HepG2 (cell line): ENCODE results near the gene IGF2BP1. TPM values are rescaled to one million over a fixed set of nuclear protein-coding genes. Genes with fewer than 3 reads are reported as not detected.

Source experiments
- ATF7-NPFF ChIP-seq: sonication (generic); formaldehyde crosslinking; IDR thresholded peaks from 2 replicates; pipeline ENCODE4 v1.8.1; 2023; ENCODE audit warnings: mild to moderate bottlenecking, low read depth, missing genetic modification reagents, moderate library complexity
- ATM ChIP-seq: fragments of 450-650 bp; IDR thresholded peaks from 2 replicates; pipeline ENCODE4 v1.7.1; 2017; ENCODE audit warnings: mild to moderate bottlenecking, borderline replicate concordance
- DMAP1 ChIP-seq: IDR thresholded peaks from 2 replicates; pipeline ENCODE4 v1.6.1; 2016
- HNF4G ChIP-seq, 2 experiments: sonication (generic) in 1 of 2; formaldehyde crosslinking in 1 of 2; IDR thresholded peaks; 2 replicates each; pipeline versions ENCODE4 v1.4.0 to v1.6.1; 2011 to 2020; ENCODE audit warnings: borderline replicate concordance in 2 of 2, low read depth in 2 of 2, mild to moderate bottlenecking in 2 of 2, low read length in 1 of 2, missing genetic modification reagents in 1 of 2, moderate library complexity in 1 of 2
- JUN ChIP-seq: sonication (generic); formaldehyde crosslinking; IDR thresholded peaks from 2 replicates; pipeline ENCODE4 v1.4.0; 2020; ENCODE audit warnings: mild to moderate bottlenecking, missing genetic modification reagents
- KDM5B ChIP-seq: sonication (generic); formaldehyde crosslinking; IDR thresholded peaks from 2 replicates; pipeline ENCODE4 v1.4.0; 2020; ENCODE audit warnings: missing genetic modification reagents, mild to moderate bottlenecking, borderline replicate concordance
- MTA1 ChIP-seq: sonication (generic); formaldehyde crosslinking; IDR thresholded peaks from 2 replicates; pipeline ENCODE4 v1.4.0; 2020; ENCODE audit warnings: missing genetic modification reagents, mild to moderate bottlenecking, borderline replicate concordance
- NFYB ChIP-seq: sonication (generic); formaldehyde crosslinking; IDR thresholded peaks from 2 replicates; pipeline ENCODE4 v1.4.0; 2020; ENCODE audit warnings: missing genetic modification reagents
- SNAPC2 ChIP-seq: sonication (generic); formaldehyde crosslinking; IDR thresholded peaks from 2 replicates; pipeline ENCODE4 v1.8.1; 2022; ENCODE audit warnings: mild to moderate bottlenecking, missing genetic modification reagents
- SOX6 ChIP-seq, 2 experiments: fragments of 450-650 bp in 1 of 2; sonication (generic) in 1 of 2; formaldehyde crosslinking in 1 of 2; IDR thresholded peaks; 2 replicates each; pipeline versions ENCODE4 v1.4.0 to v1.6.1; 2017 to 2020; ENCODE audit warnings: antibody characterized with exemption in 1 of 2, mild to moderate bottlenecking in 1 of 2, missing genetic modification reagents in 1 of 2
- ZBTB4 ChIP-seq: sonication (generic); formaldehyde crosslinking; IDR thresholded peaks from 2 replicates; pipeline ENCODE4 v1.4.0; 2020; ENCODE audit warnings: missing genetic modification reagents, mild to moderate bottlenecking, borderline replicate concordance
- ZNF253 ChIP-seq: sonication (generic); formaldehyde crosslinking; IDR thresholded peaks from 2 replicates; pipeline ENCODE4 v1.8.0; 2022; ENCODE audit warnings: mild to moderate bottlenecking, missing genetic modification reagents, borderline replicate concordance
- ZNF431 ChIP-seq: sonication (generic); formaldehyde crosslinking; IDR thresholded peaks from 2 replicates; pipeline ENCODE4 v1.9.0; 2022; ENCODE audit warnings: missing genetic modification reagents, low read depth, mild to moderate bottlenecking, borderline replicate concordance
- ZNF549 ChIP-seq: sonication (generic); formaldehyde crosslinking; IDR thresholded peaks from 2 replicates; pipeline ENCODE4 v1.5.0; 2020; ENCODE audit warnings: missing genetic modification reagents
- ZNF850 ChIP-seq: sonication (generic); formaldehyde crosslinking; conservative IDR thresholded peaks from 2 replicates; pipeline ENCODE4 v1.9.0; 2021; ENCODE audit warnings: mild to moderate bottlenecking, missing genetic modification reagents
- ZSCAN30 ChIP-seq: sonication (generic); formaldehyde crosslinking; IDR thresholded peaks from 2 replicates; pipeline ENCODE4 v1.5.0; 2020; ENCODE audit warnings: mild to moderate bottlenecking, missing genetic modification reagents
- polyA plus RNA-seq, 8 experiments: library from polyadenylated mRNA; depleted of rRNA in 3 of 8; stranded (reverse) in 7 of 8; unstranded in 1 of 8; fragments of >200 nt; fragmentation: Illumina TruSeq in 4 of 8; extraction: Trizol in 4 of 8; gene quantifications; 2 replicates each; pipeline versions ENCODE4 v1.2.1 to v1.2.3, GENCODE V29; 2011 to 2016; ENCODE audit warnings: low read depth in 4 of 8, missing spikeins in 1 of 8, mixed read lengths in 1 of 8; ENCODE audit not compliant: insufficient read depth in 1 of 8
- total RNA-seq, 5 experiments: library from RNA; depleted of rRNA; stranded (reverse); fragments of >200 nt; fragmentation: Illumina TruSeq; extraction: Trizol; gene quantifications; 2 replicates each; pipeline ENCODE4 v1.2.3, GENCODE V29; 2016; ENCODE audit warnings: low read depth in 1 of 5
- TF ChIP-seq, protein P1 (sequence below): sonication (generic); formaldehyde crosslinking; IDR thresholded peaks from 2 replicates; pipeline ENCODE4 v1.5.1; 2020; ENCODE audit warnings: mild to moderate bottlenecking, missing genetic modification reagents, moderate library complexity
- TF ChIP-seq, protein P2 (sequence below): IDR thresholded peaks from 2 replicates; pipeline ENCODE4 v1.6.1; 2016; ENCODE audit warnings: missing genetic modification reagents, missing compliant biosample characterization

Gene IGF2BP1
- total and polyA plus RNA-seq, 2 of the 13 experiments (the other 11 are each of a cell fraction or from before 2014, with no cell fraction given): 29.7 to 75.1 TPM

- peak; percentile 74 for TF ChIP-seq ZBTB4 (CRISPR knock-in tag)
- TF ChIP-seq JUN: no peak
- 0 out of 2 replicates have a peak, but pooled peaks have one; percentile 67 for TF ChIP-seq MTA1 (CRISPR knock-in tag)
- TF ChIP-seq SNAPC2 (CRISPR knock-in tag): no peak
- no peak for TF ChIP-seq SOX6 (IDR thresholded peaks at IDR 0.05)
- TF ChIP-seq SOX6 (CRISPR knock-in tag; IDR thresholded peaks at IDR 0.05): peak; percentile 43
- no peak for TF ChIP-seq ZNF549 (CRISPR knock-in tag)
- no peak for TF ChIP-seq NFYB (CRISPR knock-in tag)
- TF ChIP-seq, protein P1, sequence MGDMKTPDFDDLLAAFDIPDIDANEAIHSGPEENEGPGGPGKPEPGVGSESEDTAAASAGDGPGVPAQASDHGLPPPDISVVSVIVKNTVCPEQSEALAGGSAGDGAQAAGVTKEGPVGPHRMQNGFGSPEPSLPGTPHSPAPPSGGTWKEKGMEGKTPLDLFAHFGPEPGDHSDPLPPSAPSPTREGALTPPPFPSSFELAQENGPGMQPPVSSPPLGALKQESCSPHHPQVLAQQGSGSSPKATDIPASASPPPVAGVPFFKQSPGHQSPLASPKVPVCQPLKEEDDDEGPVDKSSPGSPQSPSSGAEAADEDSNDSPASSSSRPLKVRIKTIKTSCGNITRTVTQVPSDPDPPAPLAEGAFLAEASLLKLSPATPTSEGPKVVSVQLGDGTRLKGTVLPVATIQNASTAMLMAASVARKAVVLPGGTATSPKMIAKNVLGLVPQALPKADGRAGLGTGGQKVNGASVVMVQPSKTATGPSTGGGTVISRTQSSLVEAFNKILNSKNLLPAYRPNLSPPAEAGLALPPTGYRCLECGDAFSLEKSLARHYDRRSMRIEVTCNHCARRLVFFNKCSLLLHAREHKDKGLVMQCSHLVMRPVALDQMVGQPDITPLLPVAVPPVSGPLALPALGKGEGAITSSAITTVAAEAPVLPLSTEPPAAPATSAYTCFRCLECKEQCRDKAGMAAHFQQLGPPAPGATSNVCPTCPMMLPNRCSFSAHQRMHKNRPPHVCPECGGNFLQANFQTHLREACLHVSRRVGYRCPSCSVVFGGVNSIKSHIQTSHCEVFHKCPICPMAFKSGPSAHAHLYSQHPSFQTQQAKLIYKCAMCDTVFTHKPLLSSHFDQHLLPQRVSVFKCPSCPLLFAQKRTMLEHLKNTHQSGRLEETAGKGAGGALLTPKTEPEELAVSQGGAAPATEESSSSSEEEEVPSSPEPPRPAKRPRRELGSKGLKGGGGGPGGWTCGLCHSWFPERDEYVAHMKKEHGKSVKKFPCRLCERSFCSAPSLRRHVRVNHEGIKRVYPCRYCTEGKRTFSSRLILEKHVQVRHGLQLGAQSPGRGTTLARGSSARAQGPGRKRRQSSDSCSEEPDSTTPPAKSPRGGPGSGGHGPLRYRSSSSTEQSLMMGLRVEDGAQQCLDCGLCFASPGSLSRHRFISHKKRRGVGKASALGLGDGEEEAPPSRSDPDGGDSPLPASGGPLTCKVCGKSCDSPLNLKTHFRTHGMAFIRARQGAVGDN: peak; percentile 83
- peak; percentile 66; the same call in 1 of the 2 replicates for TF ChIP-seq KDM5B (CRISPR knock-in tag)
- peak; percentile 81 for TF ChIP-seq HNF4G (IDR thresholded peaks at IDR 0.05; ENCODE audit: borderline replicate concordance, low read depth, low read length)
- 0 out of 2 replicates have a peak, but pooled peaks have one; percentile 22 for TF ChIP-seq HNF4G (CRISPR knock-in tag; IDR thresholded peaks at IDR 0.05; ENCODE audit: borderline replicate concordance, low read depth)
- no peak for TF ChIP-seq ATM
- no peak for TF ChIP-seq ZNF850 (CRISPR knock-in tag)
- TF ChIP-seq ZSCAN30 (CRISPR knock-in tag): 0 out of 2 replicates have a peak, but pooled peaks have one; percentile 46
- no peak for TF ChIP-seq ATF7-NPFF (CRISPR knock-in tag)
- TF ChIP-seq DMAP1 (CRISPR knock-in tag): peak; percentile 28; the same call in 1 of the 2 replicates
- no peak for TF ChIP-seq ZNF253 (CRISPR knock-in tag)
- TF ChIP-seq, protein P2, sequence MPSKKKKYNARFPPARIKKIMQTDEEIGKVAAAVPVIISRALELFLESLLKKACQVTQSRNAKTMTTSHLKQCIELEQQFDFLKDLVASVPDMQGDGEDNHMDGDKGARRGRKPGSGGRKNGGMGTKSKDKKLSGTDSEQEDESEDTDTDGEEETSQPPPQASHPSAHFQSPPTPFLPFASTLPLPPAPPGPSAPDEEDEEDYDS (CRISPR knock-in tag): no peak
- TF ChIP-seq ZNF431: no peak
Observed at GRCh38 chr17:49013311-49014213, 16.4 kb downstream of the IGF2BP1 start (continued).
